Erythroblast (primary cell): Measurements from ENCODE around the gene KCNT2.

ENCODE experiments used
- GATA1 ChIP-seq: IDR thresholded peaks from 2 replicates; pipeline ENCODE4 v1.6.1; 2011; ENCODE audit warnings: low read depth, mild to moderate bottlenecking, control low read depth, low read length, moderate library complexity
- POLR2A ChIP-seq: IDR thresholded peaks from 2 replicates; pipeline ENCODE4 v1.6.1; 2011; ENCODE audit warnings: mild to moderate bottlenecking, low read length

GRCh38 chr1:196603651-196604050, 4.6 kb downstream of the KCNT2 start:
- TF ChIP-seq POLR2A (no peak), GATA1 (no peak)
